WI38 (cell line): ENCODE data around the gene GNLY.
"Not testable (repeated sequence)": the region's sequence is repeated elsewhere in the genome, so short reads cannot be mapped to it uniquely, and the experiment has no call there.

Source experiments
- H3K4me3 ChIP-seq: 2 replicates; pipeline ENCODE4 v1.5.1; 2011; ENCODE audit warnings: low read depth, mild to moderate bottlenecking, control low read depth, low read length
- CTCF ChIP-seq: IDR thresholded peaks from 2 replicates; pipeline ENCODE4 v1.5.1; 2012; ENCODE audit warnings: low read depth, mild to moderate bottlenecking, control low read depth, low read length

GNLY gene

DNA sequence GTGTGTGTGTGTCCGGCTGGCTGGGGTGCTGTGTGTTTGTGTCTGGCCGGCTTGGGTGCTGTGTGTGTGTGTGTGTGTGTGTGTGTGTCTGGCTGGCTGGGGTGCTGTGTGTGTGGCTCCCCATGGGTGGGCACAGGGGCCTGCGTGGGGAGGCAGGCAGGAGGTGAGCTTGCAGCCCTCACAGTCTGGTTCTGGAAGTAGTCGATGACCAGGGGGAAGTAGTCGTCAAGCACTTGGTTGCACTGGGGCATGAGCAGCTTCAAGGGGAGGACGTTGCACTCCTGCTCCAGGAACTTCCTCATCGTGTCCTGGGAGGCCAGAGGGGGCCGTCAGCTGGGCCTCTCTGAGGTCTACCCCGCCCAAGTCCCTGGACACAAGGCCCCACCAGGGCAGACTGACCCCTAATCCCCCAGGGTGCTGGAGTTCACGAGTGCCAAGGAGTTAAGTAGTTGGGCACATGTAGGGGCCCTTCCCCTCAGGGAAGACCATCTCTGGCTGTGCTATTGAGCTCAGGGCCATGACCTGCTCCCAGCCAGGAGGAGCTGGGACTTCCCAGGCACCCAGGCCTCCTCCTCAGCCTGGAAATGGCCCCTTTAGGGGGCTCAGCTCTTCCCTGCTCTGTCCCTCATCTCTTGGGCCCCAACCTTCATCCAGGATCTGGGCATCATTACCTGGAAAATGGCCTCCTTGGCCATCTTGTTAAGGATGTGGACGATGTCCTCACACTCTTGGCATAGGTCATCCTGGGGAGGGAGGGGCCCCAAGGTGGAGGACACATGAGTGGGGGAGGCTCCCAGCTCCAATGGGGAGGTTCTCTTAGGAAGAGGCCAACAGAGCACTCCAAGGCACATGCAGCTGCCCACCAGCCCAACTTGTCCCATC lies 27.5 kb upstream of the GNLY start:
- no peak for TF ChIP-seq CTCF
- no peak overlapping the region for H3K4me3 ChIP-seq

DNA sequence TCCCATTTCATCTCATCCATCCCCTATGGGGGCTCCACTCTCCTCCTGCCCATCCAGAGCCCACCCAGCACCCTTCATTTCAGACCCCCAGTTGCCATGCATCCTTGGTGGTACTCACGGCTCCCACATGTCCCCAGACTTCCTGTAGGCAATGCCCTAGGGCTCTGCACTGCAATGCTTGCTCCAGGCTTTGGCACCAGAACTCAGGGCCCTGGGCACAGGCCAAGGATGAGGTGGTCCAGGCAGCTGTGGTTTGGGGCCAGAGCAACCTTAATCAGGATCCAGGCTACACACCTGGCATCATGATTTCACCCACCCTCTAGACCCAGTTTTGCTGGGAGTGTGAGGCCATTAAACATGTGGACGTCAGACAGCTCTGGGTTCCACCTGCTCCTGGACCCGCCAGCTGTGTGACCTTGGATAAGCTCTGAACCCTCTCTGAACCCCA lies 26.6 kb upstream of the GNLY start:
- TF ChIP-seq CTCF = no peak
- H3K4me3 ChIP-seq = no peak overlapping the region

GRCh38 chr2:85668009-85668856 lies 25.9 kb upstream of the GNLY start, which contains the start of gene SFTPB:
TSS of gene SFTPB (minus strand) at chr2:85668199. CDS start at chr2:85668183, 16 bp downstream.
- TF ChIP-seq CTCF = no peak
- H3K4me3 ChIP-seq = no peak within 1 kb of the TSS

- TF ChIP-seq CTCF = no peak
- H3K4me3 ChIP-seq = no peak overlapping the region
These were observed 25.4 kb upstream of the GNLY start for GRCh38 chr2:85668857-85669142.

DNA sequence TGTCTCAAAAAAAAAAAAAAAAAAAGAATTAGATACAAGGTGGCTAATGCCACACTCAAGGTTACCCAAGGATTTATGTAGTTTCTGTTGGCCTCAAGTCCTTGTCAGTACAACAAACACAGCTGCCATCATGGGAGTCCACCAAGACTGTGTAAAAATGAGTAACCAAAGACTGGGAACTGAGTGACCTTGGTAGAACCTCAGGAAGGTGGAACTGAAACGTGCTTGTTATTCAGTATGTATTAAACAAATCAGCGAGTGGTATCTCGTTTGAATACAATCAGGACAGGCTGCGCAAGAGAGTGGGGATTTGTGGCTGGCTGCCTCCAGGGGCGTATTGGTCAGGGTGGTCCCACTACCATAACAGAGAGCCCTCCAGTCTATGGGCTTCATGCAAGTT lies 24.6 kb upstream of the GNLY start:
- no peak for TF ChIP-seq CTCF
- no peak overlapping the region for H3K4me3 ChIP-seq

DNA sequence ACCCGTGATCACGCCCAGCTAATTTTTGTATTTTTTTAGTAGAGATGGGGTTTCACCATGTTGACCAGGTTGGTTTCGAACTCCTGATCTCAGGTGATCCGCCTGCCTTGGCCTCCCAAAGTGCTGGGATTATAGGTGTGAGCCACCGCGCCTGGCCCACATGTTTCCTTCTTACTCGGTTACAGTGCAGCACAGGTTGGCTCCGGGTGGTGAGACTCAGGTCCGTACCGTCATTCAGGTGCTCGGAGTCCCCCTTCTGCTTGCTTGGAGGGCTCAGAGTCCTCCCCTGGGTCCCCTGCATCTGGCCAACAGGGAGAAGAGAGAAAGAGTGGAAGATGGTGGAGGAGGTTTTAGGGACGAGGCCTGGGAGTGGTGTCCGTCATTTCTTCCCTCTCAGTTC lies 23.7 kb upstream of the GNLY start:
- H3K4me3 ChIP-seq = not testable (repeated sequence)

DNA sequence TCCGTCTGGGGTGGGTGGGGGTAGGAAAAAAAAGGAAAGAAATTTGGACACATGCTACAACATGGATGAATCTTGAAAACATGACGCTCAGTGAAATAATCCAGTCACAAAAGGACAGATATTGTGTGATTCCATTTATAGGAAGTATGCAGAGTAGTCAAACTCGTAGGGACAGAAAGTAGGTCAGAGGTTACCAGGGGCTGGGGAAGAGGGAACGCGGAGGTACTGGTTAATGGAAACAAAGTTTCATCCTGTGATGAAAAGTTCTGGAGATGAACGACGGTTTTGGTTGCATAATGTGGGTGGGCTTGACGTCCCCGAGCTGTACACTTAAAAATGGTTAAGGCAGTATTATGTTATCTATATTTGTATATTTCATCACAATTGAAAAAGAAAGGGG lies 21.7 kb upstream of the GNLY start:
- H3K4me3 ChIP-seq = no peak overlapping the region
- no peak for TF ChIP-seq CTCF
